Endometrial microvascular endothelial cells (primary cell): ENCODE data around the gene ACAA2. TPM values are rescaled to one million over a fixed set of nuclear protein-coding genes. Genes with fewer than 3 reads are reported as not detected.

Experiments
- in situ Hi-C: cut with HindIII; loops from 2 replicates; pipeline ENCODE4 v1.10.0; 2017; ENCODE audit warnings: low sequenced_read_pairs, low pct_unique_long_range_greater_than_20kb; ENCODE audit errors: inconsistent ontology term
- total RNA-seq: library from RNA; depleted of rRNA; stranded (reverse); fragments of >200 nt; gene quantifications from one replicate; pipeline ENCODE4 v1.2.3, GENCODE V29; 2015; ENCODE audit errors: inconsistent ontology term

The ACAA2 gene
- total RNA-seq, 1 donor from 2014 or later = 60.1 TPM

GRCh38 chr18:49756135-49756534, 57.2 kb downstream of the ACAA2 start:
- in situ Hi-C loops = no loop called here

DNA sequence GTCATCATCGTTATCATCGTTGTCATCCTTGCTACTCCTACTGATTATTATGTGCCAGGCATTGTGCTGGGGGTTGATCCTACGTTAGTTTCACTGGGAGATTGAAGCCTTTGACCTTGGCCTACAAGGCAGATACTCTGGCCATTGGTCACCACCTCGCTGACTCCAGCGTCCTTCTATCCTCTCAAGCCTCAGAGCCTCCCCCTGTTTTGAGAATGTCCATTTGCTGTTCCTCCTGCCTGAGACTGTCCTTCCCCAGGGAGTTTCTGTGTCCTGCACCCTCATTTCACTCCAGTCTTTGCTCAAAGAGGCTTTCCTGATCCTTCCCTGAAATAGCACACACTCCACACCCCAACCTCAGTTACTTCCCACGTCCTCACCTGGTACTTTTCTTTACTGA, 57.8 kb downstream of the ACAA2 start:
- in situ Hi-C loops = no loop called here

GRCh38 chr18:49754866-49755265, 58.5 kb downstream of the ACAA2 start:
- in situ Hi-C loops = no loop called here

GRCh38 chr18:49753643-49754042, 59.7 kb downstream of the ACAA2 start:
- in situ Hi-C loops = no loop called here

- in situ Hi-C loops = no loop called here
Observed at GRCh38 chr18:49752095-49752457, 61.3 kb downstream of the ACAA2 start.

GRCh38 chr18:49751427-49752094, 61.8 kb downstream of the ACAA2 start:
- in situ Hi-C loops = no loop called here

- in situ Hi-C loops = no loop called here
Observed at GRCh38 chr18:49749563-49749962, 63.8 kb downstream of the ACAA2 start.

- in situ Hi-C loops = no loop called here
Observed at GRCh38 chr18:49747876-49748275, 65.5 kb downstream of the ACAA2 start.

DNA sequence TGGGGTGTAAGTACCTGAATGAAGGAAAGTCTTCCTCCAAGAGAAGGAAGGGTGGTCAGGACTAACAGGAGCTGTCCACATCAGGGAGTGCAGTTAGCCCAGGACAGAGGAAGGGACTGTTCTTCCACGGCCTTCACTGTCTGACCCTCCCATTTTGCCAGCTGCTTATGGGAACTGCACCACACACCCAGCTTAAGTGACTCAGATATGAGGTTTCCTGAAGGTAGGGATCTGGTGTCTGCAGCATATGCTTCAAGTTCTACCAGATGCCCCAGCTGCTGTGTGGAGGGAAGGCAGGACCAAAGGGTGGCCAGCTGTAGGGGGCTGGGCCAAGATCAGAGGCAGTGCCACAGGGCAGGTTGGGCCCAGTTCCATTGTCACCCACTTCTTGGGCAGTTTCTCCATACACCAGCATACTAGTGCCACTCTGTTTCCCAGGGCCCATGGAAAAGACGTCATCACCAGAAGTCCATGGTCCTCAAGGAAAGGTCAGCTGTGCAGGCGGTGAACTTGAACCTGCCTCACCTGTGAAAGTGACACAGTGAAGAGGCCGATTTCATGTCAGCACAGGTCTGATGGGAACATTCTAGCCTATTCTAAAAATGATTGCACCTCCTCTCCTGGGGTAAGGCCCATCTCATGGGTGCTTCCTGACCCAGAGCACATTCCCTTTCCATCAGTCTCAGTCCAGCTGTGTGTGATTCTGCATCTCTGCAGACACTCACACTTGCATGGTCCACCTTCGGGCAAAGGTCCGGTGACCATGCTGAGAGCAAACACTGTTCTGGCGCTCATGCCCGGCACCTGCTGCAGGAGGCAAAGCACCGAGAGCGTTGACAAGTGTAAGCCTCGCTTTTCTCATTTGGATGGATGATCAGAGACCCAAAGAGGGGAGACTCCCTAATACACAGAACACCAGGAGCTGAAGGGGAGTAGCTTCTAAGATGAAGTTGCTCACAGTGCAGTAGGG, 68.0 kb downstream of the ACAA2 start:
- in situ Hi-C loops = no loop called here

DNA sequence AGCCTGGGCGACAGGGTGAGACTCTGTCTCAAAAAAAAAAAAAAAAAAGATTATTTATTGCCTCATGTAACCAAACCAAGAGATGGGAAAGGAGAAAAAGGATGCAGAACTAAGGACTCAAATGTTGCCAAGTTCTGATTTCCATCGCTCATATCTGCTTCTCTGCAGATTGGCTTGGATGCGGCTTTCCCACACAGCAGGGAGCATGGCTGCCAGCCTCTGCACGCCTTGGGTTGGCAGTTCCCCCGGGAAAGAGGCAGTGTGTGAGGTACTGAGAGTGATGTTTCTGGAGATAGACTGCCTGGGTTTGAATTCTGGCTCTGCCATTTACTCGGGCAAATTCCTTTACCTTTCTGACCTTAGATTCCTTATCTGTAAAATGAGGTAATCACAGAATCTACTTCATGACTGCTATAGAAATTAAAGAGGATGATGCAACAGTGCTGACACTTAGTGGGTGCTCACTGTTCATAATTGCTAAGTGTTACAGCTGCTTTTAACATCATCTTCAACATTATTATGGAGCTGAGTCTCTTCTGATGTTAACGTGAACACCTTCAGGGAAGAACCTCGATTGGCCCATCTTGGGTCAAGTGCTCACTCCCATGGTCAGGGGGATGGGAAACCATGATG, 68.8 kb downstream of the ACAA2 start:
- in situ Hi-C loops = no loop called here

DNA sequence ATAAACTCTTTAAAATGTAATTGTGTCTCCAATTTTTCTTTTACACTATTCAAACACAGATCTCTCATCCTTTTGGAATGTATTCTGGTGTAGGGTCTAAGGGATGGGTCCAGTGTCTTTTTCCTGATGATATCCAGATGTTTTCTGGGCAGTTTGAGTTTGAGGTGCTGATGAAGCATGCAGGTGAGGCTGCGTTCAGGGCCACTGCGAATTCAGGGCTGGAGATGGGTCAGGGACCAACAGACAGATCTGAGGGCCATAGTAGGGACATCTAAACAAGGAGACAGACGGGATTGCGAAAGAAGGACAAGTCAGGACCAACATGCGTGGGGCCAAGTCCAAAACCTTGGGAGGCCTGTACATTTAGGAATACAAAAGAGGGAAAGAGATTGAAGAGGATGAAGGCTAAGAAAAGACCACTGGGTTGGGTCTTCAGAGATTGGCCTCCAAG, 70.2 kb downstream of the ACAA2 start:
- in situ Hi-C loops = no loop called here

DNA sequence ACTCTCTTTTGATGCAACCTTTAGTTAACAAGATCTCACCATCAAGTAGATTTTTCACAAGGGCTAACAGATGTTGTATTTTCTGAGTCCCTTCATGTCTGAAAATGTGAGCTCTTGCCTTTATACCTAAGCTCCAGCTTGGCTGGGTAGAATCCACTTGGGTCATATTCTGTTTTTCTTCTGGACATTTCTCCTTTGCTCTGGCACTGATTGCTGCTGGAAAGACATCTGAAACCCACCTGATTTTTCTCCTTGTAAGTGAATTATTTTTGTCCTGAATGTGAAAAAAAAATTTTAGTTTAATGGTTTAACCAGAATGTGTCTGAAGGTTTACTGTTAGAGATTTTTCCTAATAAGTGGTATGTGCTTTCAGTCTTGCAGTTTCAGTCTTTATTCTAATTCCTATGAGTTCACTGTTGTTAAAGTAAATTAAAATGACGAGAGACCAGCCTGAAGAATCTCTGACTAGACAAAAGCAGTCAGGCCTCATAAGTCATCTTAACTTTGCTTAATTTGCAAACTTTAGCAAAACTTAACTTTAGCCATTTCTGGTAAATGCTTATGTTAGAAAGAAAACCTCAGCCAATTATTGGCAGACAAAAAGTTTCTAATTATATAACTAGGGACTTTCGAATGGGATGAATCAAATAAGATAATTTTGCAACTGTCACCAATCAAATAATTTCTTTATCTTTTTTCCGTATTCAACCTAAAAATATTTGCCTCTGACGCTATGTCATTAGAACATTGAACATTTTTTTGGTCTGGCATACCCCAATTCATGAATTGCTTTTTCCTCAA, 70.8 kb downstream of the ACAA2 start:
- in situ Hi-C loops = no loop called here

GRCh38 chr18:49739275-49739674, 74.1 kb downstream of the ACAA2 start:
- in situ Hi-C loops = no loop called here

DNA sequence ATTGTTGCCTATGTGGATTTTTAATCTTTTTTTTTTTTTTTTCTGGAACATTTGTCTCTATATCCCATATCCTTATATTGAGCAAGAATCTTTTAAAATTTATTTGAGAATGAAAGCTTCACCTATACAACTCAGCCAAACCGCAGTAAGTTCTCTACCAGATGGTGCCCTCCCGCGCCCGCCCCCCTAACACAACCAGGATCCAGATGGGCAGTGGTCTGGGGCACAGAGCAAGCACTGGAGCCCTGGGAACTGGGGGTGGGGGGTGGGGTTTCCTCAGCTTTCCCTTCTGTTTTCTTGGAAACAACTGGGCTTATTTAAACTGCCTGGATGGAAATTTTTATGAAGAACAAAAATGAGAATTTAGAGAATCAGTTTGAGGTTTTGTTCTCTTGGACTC, 74.6 kb downstream of the ACAA2 start:
- in situ Hi-C loops = no loop called here

- in situ Hi-C loops = no loop called here
Observed at GRCh38 chr18:49734836-49735235, 78.5 kb downstream of the ACAA2 start.

DNA sequence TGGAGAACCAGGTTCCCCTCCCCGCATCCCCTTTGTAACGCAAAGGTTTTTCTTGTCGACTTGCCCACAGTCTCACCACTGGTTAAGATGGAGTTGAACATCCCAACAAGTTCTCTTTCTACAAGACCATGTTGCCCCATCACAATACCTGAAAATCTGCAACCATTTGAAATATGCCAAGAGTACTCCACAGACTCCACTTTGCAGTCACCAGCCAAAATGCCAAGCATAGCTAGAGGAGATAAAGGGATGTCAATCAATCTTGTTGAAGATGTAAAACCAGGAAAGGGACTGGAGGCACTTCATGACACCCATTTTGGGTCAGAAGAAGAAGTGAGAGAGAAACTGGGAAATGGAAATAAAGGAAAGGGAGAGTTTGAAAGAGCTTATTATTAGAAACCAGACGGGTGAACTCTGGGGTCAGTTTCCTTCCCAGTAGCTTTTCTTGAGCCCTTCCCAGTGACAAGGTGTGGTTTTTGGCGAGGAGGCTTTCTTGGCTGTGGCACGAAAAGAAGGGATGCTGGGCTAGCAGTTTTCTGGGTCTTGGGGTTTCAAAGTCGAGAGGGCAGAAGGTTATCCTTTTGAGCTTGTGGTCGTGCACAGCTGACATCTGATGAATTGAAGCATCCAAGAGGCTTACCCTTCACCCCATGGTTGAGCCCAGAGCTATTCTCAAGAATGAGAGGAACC, 79.3 kb downstream of the ACAA2 start:
- in situ Hi-C loops = no loop called here

DNA sequence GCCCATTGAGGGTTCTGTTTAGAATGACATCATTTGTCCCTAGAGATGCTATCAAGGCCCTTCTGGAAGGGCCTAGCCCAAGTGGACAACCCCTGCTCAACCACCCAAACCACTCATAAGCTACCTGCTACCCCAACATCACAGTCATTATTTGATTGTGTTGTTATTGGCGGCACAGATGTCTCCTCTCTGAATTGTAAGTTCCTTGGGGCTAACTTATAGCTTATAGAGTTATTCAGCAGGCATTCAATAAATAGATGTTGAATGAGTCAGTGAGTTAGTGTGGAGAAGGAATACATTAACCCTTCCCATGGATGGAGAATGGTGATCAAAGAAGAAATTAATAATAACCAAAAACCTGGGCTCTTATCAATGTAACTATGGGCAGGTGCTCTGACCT, 80.0 kb downstream of the ACAA2 start:
- in situ Hi-C loops = no loop called here
